Dedifferentiated amniotic fluid mesenchymal stem cell (primary cell): Measurements from ENCODE around the gene PCGF3.
"Not testable (repeated sequence)": the region's sequence is repeated elsewhere in the genome, so short reads cannot be mapped to it uniquely, and the experiment has no call there.

Source experiments
- DNase-seq: peaks from one replicate; pipeline ENCODE4 v3.0.0-alpha.2; 2016; ENCODE audit errors: extremely low spot score

The PCGF3 gene

DNA sequence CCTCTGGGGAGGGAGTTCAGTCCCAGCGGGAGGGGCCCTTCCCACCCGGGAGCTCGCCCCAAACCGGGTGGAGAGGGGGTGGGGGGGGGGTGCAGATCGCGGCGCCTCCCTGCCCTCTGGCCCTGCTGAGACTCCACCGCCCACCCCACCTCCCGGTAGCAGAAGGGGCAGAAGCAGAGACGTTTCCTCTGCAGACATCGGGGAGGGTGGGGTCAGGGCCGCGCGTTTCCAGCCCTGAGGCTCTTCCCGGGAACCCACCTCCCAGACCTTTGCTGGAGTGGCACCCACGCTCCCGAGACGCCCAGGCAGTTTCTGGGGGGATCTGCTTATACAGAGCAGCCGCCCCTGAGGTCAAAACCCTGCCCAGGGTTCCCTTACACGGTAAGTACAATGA lies 90.1 kb downstream of the PCGF3 start:
- no peak for DNase-seq

GRCh38 chr4:796206-796605 lies 90.6 kb downstream of the PCGF3 start:
- no peak for DNase-seq

DNA sequence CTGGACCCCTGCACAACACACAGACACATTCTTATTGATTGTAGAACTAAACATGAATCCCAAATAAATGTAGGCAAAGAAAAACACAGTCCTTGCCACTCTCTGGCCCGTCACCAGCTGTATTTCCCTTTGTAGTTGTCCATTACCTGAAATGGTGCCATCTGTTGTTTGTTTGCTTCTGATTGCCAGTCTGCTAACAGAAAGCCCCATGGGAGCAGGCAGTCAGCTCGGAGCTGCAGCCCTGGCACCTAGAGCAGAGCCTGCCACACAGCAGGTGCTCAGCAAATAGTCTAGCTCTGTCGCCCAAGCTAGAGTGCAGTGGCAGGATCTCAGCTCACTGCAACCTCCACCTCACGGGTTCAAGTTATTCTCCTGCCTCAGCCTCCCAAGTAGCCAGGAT lies 91.4 kb downstream of the PCGF3 start:
- no peak for DNase-seq

DNA sequence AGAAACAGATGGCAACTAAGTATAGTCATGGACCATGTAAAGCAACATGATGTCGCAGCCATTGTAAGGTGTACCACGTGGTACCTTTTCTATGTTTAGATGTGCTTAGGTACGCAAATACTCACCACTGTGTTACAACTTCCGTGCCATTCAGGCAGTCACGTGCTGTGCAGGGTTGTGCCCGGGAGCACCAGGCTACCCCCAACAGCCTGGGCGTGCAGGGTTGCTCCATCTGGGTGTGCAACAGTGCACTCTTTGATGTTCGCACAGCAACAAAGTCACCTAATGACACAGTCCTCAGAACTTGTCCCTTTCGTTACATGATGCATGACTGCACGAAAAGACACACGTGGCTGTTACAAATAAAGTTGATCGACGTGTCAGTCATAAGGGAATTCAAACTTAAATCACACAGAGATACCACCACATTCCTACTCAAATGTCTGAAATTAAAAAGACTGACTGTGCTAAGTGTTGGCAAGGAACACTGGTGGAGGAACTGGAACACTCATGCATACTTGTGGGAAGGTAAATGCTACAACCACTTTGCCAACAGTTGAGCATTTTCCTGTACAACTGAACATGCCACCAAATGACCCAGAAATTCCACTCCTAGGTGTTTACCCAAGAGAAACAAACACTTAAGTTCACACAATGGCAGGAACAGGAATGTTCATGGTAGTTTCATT lies 95.9 kb downstream of the PCGF3 start:
- DNase-seq, result no peak

GRCh38 chr4:803884-804283 lies 98.3 kb downstream of the PCGF3 start:
- no peak for DNase-seq

GRCh38 chr4:804804-805203 lies 99.2 kb downstream of the PCGF3 start:
- no peak for DNase-seq

GRCh38 chr4:806979-807378 lies 101.3 kb downstream of the PCGF3 start:
- DNase-seq, result not testable (repeated sequence)

DNA sequence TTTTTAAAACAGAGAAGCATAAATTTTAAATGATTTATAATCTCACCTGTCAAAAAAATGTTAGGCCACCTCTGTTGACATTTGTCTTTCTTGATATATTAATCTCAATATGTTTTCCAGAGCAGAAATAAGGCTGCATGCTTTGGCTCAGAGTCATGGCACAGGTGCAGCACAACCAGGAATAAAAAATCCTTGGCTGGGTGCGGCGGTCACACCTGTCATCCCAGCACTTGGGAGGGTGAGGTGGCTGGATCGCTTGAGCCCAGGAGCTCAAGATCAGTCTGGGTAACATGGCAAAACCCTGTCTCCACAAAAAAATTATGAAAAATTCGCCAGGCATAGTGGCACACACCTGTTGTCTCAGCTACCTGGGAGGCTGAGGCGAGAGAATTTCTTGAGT lies 102.2 kb downstream of the PCGF3 start:
- DNase-seq, result no peak

GRCh38 chr4:808860-809570 lies 103.4 kb downstream of the PCGF3 start:
- no peak for DNase-seq

- DNase-seq, result no peak
Measured at GRCh38 chr4:813900-814299, 108.3 kb downstream of the PCGF3 start.

DNA sequence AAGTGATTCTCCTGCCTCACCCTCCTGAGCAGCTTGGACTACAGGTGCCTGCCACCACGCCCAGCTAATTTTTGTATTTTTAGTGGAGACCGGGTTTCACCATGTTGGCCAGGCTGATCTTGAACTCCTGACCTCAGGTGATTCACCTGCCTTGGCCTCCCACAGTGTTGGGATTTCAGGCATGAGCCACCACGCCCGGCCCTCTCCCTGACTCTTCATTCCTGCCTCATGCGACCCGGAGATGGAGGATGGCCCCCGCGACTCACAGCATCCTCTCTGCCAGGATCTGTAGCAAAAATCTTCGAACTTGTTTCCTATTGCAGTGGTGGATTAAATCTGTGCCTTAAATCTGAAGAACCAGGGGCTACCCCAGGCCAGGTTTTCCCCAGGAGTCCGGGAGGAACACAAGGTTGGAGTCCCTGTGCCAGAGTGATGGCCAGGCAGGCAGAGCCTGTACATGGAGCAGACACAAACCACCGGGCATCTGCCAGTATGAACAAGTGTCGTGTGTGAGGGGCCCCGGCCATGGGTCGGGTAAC lies 108.7 kb downstream of the PCGF3 start:
- no peak for DNase-seq

- DNase-seq, result no peak
Measured at GRCh38 chr4:815464-816146, 110.0 kb downstream of the PCGF3 start.

GRCh38 chr4:818106-818921 lies 112.7 kb downstream of the PCGF3 start:
- DNase-seq, result no peak

DNA sequence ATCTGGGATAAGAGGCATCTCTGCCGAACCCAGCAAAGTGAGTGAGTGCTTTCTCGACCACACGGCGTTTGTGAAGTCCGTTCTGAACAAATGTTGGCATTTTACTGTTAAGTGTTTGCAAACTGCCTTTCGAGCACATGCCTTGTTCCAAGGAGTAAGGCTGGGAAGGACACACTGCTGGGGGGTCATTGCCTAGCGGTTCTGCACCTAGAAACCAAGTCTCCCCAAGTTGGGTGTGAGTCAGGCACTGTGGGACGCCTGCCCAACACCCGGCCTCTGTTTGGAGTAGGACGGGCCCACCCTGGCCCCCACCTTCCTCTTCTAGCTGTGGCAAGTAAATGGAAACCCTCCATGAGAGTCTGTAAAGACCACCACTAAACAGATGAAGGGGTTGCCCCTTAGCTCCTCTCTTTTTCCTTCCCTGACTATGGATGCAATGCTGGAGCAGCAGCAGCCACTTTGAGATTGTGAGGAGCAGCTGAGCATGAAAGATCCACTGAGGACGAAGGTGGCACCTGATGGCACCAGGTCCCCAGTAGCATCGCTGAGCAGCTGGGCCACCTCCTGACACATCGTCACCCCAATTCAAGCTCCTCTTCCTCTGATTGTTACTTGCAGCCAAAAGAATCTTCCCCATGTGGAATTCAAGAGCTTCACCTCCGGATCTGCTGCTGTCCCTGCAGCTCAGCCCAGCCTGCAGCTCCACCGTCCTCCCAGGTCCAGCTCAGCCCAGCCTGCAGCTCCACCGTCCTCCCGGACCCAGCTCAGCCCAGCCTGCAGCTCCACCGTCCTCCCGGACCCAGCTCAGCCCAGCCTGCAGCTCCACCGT lies 114.0 kb downstream of the PCGF3 start:
- DNase-seq, result no peak
